Activated CD8-positive, alpha-beta memory T cell treated with anti-CD3 and anti-CD28 coated beads, Interleukin-2, amount 10 ng/mL, durations not matched to agents 7 days and 5 days (primary cell): ENCODE results near the gene SLC6A18. TPM values are rescaled to one million over a fixed set of nuclear protein-coding genes. Genes with fewer than 3 reads are reported as not detected.
A peak's percentile ranks its signal among the peaks of the same experiment; 100 is the strongest.

Source experiments
- ATAC-seq: fragments of 150-1000 bp; cut with Tn5 transposase; one replicate; pipeline ENCODE4 v1.10.0; 2021; ENCODE audit warnings: moderate library complexity
- CTCF ChIA-PET: fragments of 350-600 bp; sonication (Branson Sonifier 250); formaldehyde crosslinking; loops from one replicate; lab custom pipeline; 2021; ENCODE audit warnings: antibody characterized with exemption; lab: Charles Lee
- DNase-seq: peaks from one replicate; pipeline ENCODE4 v3.0.0-alpha.2; 2020
- H3K27ac Mint-ChIP-seq: one replicate; pipeline ENCODE4 v1.8.0; 2021; ENCODE audit warnings: mild to moderate bottlenecking, mixed read lengths
- H3K27me3 Mint-ChIP-seq: one replicate; pipeline ENCODE4 v1.8.0; 2021; ENCODE audit warnings: mixed read lengths
- H3K36me3 Mint-ChIP-seq: one replicate; pipeline ENCODE4 v1.8.0; 2021; ENCODE audit warnings: mild to moderate bottlenecking, mixed read lengths
- H3K4me1 Mint-ChIP-seq: one replicate; pipeline ENCODE4 v1.8.0; 2021; ENCODE audit warnings: mixed read lengths
- H3K4me3 Mint-ChIP-seq: one replicate; pipeline ENCODE4 v1.8.0; 2021; ENCODE audit warnings: mild to moderate bottlenecking, moderate library complexity, mixed read lengths
- H3K9me3 Mint-ChIP-seq: one replicate; pipeline ENCODE4 v1.8.0; 2022; ENCODE audit warnings: low read depth, mixed read lengths
- total RNA-seq, 2 experiments: library from RNA; stranded (reverse); gene quantifications; one replicate each; pipeline ENCODE4 v1.2.3, GENCODE V29; 2021

Gene SLC6A18
- total RNA-seq, 2 experiments from 2014 or later: not detected

DNA sequence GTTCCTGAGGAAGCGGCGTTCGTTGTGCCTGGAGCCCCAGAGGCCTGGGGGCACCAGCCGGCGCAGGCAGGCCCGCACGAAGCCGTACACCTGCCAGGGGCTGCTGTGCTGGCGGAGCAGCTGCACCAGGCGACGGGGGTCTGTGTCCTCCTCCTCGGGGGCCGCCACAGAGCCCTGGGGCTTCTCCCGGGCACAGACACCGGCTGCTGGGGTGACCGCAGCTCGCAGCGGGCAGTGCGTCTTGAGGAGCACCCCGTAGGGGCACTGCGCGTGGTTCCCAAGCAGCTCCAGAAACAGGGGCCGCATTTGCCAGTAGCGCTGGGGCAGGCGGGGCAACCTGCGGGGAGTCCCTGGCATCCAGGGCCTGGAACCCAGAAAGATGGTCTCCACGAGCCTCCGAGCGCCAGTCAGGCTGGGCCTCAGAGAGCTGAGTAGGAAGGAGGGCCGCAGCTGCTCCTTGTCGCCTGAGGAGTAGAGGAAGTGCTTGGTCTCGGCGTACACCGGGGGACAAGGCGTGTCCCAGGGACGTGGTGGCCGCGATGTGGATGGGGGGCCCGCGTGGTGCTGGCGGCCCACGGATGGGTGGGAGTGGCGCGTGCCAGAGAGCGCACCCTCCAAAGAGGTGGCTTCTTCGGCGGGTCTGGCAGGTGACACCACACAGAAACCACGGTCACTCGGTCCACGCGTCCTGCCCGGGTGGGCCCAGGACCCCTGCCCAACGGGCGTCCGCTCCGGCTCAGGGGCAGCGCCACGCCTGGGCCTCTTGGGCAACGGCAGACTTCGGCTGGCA lies 68.4 kb downstream of the SLC6A18 start:
- H3K36me3 Mint-ChIP-seq: peaks cover 1% of the 10 kb centered on the region
- ATAC-seq (no peak), DNase-seq (no peak)
- H3K27ac Mint-ChIP-seq: no peak overlapping the region
- CTCF ChIA-PET: interaction anchor here (1.0 kb wide), 1 partner anchor 9 kb away, joined by 3 read pairs; no protein-coding TSS in a partner anchor
- H3K4me3 Mint-ChIP-seq: no peak overlapping the region
- no peaks in the 10 kb centered on the region for H3K9me3 Mint-ChIP-seq
- H3K27me3 Mint-ChIP-seq: peaks cover 15% of the 10 kb centered on the region
- peaks cover 2% of the 10 kb centered on the region for H3K4me1 Mint-ChIP-seq

DNA sequence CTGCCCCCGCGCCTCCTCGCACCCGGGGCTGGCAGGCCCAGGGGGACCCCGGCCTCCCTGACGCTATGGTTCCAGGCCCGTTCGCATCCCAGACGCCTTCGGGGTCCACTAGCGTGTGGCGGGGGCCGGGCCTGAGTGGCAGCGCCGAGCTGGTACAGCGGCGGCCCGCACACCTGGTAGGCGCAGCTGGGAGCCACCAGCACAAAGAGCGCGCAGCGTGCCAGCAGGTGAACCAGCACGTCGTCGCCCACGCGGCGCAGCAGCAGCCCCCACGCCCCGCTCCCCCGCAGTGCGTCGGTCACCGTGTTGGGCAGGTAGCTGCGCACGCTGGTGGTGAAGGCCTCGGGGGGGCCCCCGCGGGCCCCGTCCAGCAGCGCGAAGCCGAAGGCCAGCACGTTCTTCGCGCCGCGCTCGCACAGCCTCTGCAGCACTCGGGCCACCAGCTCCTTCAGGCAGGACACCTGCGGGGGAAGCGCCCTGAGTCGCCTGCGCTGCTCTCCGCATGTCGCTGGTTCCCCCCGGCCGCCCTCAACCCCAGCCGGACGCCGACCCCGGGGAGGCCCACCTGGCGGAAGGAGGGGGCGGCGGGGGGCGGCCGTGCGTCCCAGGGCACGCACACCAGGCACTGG lies 69.1 kb downstream of the SLC6A18 start:
- ATAC-seq (peak; percentile 28), DNase-seq (no peak)
- peaks cover 15% of the 10 kb centered on the region for H3K27me3 Mint-ChIP-seq
- H3K4me1 Mint-ChIP-seq: peaks cover 2% of the 10 kb centered on the region
- no peak overlapping the region for H3K27ac Mint-ChIP-seq
- no peaks in the 10 kb centered on the region for H3K9me3 Mint-ChIP-seq
- H3K4me3 Mint-ChIP-seq: no peak overlapping the region
- H3K36me3 Mint-ChIP-seq: no peaks in the 10 kb centered on the region
- CTCF ChIA-PET: interaction anchor here (1.0 kb wide), 1 partner anchor 9 kb away, joined by 3 read pairs; no protein-coding TSS in a partner anchor

DNA sequence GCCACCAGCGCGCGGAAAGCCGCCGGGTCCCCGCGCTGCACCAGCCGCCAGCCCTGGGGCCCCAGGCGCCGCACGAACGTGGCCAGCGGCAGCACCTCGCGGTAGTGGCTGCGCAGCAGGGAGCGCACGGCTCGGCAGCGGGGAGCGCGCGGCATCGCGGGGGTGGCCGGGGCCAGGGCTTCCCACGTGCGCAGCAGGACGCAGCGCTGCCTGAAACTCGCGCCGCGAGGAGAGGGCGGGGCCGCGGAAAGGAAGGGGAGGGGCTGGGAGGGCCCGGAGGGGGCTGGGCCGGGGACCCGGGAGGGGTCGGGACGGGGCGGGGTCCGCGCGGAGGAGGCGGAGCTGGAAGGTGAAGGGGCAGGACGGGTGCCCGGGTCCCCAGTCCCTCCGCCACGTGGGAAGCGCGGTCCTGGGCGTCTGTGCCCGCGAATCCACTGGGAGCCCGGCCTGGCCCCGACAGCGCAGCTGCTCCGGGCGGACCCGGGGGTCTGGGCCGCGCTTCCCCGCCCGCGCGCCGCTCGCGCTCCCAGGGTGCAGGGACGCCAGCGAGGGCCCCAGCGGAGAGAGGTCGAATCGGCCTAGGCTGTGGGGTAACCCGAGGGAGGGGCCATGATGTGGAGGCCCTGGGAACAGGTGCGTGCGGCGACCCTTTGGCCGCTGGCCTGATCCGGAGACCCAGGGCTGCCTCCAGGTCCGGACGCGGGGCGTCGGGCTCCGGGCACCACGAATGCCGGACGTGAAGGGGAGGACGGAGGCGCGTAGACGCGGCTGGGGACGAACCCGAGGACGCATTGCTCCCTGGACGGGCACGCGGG lies 69.9 kb downstream of the SLC6A18 start, which contains the start of gene TERT:
Gene TERT, minus strand, starts transcription at position 234 of the 815 bp plus-strand sequence. Its CDS starts 79 bp downstream, at position 155.
- CTCF ChIA-PET: no interaction called here
- no peak within 1 kb of the TSS for H3K4me3 Mint-ChIP-seq
- ATAC-seq: peak; percentile 68
- no peaks in the 10 kb centered on the region for H3K9me3 Mint-ChIP-seq
- peaks cover 15% of the 10 kb centered on the region for H3K27me3 Mint-ChIP-seq
- DNase-seq: peak; percentile 58
- H3K27ac Mint-ChIP-seq: no peak within 1 kb of the TSS
- no peaks in the 10 kb centered on the region for H3K36me3 Mint-ChIP-seq
- H3K4me1 Mint-ChIP-seq: peaks cover 2% of the 10 kb centered on the region

DNA sequence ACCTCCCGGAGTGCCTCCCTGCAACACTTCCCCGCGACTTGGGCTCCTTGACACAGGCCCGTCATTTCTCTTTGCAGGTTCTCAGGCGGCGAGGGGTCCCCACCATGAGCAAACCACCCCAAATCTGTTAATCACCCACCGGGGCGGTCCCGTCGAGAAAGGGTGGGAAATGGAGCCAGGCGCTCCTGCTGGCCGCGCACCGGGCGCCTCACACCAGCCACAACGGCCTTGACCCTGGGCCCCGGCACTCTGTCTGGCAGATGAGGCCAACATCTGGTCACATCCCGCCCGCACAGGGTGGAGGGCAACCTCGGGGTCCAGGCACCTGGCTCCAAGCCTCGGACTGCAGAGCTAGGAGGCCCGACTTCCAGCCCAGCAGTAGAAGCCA lies 70.5 kb downstream of the SLC6A18 start:
- CTCF ChIA-PET: no interaction called here
- no peak for ATAC-seq
- H3K9me3 Mint-ChIP-seq: no peaks in the 10 kb centered on the region
- no peak for DNase-seq
- H3K4me3 Mint-ChIP-seq: no peak overlapping the region
- no peak overlapping the region for H3K27ac Mint-ChIP-seq
- H3K36me3 Mint-ChIP-seq: no peaks in the 10 kb centered on the region
- peaks cover 15% of the 10 kb centered on the region for H3K27me3 Mint-ChIP-seq
- H3K4me1 Mint-ChIP-seq: peaks cover 2% of the 10 kb centered on the region

Other genes starting within 250 kb of the SLC6A18 start
- gene NKD2, start 216.6 kb upstream of the SLC6A18 start, total RNA-seq: 1 to 10 TPM; 4.2 to 6.5 TPM
- 10 to 100 TPM in 1 of 2 experiments, 1 to 10 TPM in 1; 6.6 to 12.2 TPM for gene SLC12A7, start 113.3 kb upstream of the SLC6A18 start, total RNA-seq
- not detected for gene SLC6A19, start 23.8 kb upstream of the SLC6A18 start, total RNA-seq
- gene TERT, start 69.7 kb downstream of the SLC6A18 start, total RNA-seq: 1 to 10 TPM in 1 of 2 experiments, under 1 TPM in 1; 0.82 to 1.5 TPM
- 100 to 1,000 TPM; 107 to 115 TPM for gene CLPTM1L, start 119.7 kb downstream of the SLC6A18 start, total RNA-seq
- under 1 TPM; 0.07 to 0.23 TPM for gene SLC6A3, start 220.1 kb downstream of the SLC6A18 start, total RNA-seq